Measurements from ENCODE around the gene POLR3K.
A peak's percentile ranks its signal among the peaks of the same experiment; 100 is the strongest.
"Not testable (repeated sequence)": the region's sequence is repeated elsewhere in the genome, so short reads cannot be mapped to it uniquely, and the experiment has no call there.

POLR3K gene

DNA sequence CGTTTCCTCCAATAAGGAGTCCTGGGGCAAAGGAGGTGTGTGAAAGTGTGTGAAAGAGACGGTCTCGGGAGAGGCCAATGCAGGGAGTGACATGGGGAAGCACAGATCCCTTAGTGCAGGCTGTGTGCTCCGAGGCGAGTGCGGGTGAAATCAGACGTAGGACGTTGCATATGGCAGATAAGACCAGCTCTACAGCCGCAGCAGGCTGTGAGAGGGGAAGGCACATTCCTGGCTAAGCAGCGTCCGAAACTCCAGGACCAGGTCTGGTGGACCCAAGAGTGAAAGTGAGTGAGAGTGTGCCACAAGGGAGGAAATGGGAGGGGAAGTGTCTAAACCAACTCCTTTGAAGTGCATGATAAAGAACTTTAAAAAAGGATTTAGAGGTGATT, 11.3 kb downstream of the POLR3K start:
- no peak for DNase-seq

DNA sequence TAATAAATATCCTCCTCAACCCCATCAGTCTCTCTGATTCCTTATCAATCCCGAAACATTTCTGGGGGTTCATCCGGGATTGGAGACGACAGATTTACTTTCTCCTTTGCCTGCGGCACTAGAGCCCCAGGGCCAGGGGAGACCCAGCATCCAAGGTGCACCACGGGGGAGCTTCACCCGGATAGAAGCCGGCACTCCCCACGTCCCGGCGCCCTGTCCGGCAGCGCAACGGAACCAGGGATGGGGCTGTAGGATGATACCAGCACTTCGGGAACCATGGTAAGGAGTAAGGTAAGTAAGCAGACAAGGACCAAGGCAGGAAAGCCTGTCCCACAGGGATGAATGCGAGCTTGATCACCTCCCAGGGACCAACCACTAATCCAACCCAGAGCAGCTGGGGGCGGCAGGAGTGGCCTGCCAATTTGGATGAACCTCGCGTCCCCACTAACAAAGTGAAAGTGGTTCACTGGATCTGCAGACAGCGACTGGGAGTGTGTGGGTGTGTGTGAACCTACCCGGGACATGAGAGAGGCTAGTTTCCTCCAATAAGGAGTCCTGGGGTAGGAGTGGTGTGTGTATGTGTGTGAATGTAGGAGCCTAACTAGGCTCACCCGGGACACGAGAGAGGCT, 11.9 kb downstream of the POLR3K start:
- no peak for DNase-seq

DNA sequence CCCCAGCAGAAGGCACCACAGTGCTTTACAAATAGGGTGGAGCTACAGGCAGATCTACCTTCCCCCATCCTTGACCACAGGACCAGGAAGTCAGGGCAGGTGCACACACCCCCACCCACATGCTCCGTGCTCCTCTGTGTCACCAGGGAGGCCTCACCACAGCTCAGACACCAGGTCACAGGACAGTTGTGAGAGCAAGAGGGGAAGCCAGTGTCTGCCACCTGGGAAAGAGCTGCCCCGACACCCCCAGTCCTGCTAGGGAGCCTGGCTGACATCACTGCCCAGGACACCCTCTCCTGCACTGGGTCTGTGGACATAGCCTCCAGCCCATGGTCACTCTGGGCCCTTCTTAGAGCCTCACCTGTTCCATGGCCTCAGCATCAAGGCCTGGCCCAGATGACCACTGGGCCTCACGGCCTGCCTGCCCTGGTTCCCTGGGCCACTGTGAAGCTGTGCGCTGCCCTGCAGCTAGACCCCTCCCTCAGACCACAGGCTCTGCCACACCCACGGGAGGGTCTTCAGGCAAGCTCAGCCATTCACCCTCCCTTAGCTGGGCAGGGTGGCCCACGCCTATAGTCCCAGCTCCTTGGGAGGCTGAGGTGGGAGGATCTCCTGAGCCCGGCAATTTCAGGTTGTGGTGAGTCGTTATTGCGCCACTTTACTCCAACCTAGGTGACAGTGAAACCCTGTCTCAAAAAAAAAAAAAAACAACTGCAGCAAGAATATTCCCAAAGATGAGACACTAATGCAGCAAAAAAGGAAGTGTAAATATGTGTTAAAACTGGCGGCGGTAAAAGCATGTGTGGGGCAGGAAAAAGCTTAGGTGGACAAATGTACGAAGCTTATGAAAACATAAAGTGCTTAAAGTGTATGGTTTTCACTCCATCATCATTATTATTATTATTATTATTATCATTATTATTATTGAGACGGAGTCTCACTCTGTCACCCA, 14.2 kb downstream of the POLR3K start:
- DNase-seq, result peak; percentile 67 to 84

DNA sequence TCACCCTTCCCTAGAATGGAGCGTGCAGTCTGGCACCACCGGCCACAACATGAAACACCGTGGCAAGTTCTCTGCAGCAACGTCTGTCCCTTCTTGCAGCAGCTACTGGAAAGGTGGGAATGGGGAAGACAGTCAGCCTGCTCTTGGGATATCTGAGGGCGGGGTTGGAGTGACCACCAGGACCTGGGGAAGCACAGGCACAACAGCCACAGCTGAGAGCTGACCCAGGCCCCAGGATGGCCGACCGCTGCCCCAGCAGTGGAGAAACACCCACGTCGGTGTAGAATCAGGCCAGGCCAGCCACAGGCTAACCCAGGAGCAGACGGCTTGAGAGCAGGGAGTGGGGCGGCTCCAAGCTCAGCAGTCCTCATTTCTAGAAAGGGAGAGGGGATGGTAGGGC, 15.2 kb downstream of the POLR3K start:
- DNase-seq, result not testable (repeated sequence)

DNA sequence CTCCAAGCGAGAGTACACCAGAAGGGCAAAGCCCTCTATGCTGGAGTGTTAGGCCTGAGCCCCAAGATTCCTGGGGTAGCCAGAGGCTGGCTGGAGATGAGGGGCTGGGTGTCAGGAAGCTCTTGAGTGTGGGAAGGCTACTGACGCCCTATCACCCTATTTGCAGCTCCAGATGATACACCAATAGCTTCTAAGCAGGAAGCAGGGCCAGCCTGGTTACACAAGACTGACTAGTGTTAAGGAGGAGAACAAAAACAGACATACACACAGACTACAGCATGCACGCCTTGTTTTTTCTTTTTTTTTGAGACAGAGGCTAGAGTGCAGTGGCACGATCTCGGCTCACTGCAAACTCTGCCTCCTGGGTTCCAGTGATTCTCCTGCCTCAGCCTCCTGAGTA, 15.9 kb downstream of the POLR3K start:
- DNase-seq, result peak in 1 of 2 donors; percentile 35

DNA sequence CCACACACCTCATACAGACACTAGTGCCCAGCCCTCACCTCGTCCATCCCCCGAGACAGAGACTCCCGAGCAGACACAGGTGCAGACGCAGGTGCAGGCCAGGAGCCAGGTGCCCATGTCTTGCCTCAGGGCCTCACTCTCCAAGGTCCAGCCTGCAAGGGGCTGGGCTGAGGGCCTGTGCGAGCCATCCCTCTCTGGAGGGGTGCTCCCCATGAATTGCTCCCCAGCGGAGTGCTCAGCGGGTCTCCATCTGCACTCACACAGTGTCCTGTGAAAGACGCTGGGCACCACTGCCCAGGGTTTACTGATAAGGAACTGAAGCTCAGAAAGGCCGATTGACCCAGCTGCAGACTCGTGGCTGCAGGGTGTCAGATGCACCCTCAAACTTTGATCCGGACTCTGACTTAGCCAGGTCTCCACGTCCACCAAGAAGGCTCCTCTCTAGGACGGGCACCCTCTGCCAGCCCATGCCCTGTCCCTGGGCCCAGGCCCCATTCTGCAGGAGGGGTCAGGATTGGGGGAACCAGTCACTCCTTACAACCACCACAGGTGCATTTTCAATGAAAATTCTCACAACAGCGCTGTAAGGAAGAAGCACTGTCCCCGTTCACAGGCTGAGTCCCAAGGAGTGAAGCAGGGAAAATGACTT, 16.9 kb downstream of the POLR3K start:
- no peak for DNase-seq

DNA sequence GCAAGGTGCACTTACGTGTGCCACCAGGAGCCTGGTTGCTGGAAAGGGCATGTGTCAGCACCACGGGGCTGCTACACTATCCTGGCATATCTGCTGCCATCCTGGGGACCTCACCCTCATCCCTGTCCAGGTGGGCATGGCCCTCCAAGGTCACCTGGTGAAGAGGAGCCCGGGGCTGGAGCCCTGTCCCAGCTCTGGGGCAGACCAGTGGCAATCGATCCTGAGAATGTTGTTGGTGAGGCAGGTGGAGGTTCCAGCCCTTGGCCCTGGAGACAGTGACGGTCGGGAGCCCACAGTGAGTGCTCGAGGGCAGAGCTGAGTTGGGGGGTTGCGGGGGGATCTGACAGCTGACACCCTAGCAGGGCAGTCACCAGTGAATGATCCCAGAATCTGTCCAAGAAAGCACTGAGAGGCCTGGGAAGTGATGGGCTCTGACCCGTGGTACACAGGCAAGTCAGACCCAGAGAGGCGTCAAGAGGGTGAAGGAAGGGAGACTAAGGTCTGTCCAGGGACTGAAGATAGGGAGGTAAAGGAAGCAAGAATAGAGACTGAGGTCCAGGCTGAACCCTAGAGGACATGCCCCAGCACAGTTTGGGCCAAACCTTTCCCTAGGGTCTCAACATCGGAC, 17.6 kb downstream of the POLR3K start:
- no peak for DNase-seq

DNA sequence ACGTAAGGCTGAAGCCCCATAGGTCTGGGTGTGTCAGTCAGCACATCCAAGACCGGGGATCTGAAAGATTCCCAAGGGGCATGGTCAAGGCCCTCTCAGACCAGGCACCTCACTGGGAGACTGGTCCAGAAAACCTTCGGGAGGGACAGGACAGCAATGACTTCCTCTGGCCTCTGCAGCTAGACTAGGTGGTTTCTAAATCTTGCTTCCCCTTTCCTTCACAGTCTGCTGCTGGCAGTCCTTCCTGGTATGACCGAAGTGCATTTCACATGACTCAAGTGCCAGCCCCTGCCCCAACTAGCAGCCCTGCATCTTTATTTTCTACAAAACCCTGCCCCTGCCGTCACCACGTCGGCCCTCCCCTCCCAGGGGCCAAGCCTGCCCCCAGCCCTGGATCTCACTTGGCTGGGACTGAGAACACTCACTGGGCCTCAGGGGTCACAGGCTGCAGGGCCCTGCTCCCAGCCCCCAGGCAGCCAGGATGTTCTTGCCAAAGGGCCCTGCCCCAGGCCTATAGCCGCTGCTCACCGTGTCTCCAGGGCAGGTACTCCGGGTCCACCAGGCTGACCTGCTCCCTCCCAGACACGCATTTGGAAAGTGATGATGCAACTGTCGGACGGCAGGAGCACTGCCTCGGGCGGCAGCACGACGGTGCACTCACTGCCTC, 18.3 kb downstream of the POLR3K start:
- DNase-seq, result peak in 1 of 2 donors; percentile 58

DNA sequence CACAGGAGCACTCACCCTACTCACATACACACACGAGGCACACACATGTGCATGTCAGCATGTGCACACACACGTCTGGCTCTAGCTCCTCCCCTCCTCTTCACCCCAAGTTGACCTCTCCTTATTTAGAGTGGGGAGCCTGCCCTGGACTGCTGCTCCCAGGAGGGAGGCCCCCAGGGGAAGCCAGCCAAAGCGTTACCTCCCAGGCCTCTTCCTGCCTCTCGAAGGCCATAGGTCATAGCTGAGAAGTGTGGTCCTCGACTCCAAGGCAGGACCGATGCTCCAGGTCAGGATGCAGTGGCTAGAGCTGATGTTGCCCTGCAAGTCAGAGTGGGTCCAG, 18.8 kb downstream of the POLR3K start:
- DNase-seq, result no peak

DNA sequence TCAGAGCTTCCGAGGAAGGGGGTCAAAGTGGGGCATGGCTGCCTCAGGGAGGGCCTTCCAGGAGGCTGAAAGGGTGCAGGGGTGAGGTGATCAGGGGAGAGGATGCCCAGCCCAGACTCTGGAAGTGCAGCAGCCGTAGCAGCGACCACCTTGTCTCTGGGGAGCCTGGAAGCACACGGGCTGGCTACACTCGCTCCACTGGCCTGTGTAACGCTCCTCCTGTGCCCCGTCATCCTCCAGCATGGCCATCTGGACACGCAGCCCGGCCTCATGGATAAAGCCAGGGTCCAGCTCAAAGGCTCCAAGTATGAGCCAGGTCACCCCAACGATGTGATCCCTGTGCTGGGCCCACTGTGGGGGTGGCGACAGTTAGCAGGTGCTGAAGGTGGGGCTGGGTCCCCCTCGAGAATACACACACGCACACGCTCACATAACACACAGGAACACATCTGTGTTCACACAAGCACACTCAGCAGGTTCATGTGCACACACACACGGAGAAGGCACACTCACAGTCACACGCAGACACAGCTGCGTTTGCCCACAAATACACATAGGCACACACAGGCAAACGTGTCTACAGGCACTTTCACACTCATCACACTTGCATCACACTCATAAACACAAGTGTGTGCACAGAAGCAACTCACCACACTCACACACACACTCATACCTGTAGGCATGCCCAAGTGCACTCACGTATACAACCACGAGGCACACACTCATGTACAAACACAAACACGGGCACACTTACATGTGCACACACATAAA, 19.3 kb downstream of the POLR3K start:
- DNase-seq, result no peak

DNA sequence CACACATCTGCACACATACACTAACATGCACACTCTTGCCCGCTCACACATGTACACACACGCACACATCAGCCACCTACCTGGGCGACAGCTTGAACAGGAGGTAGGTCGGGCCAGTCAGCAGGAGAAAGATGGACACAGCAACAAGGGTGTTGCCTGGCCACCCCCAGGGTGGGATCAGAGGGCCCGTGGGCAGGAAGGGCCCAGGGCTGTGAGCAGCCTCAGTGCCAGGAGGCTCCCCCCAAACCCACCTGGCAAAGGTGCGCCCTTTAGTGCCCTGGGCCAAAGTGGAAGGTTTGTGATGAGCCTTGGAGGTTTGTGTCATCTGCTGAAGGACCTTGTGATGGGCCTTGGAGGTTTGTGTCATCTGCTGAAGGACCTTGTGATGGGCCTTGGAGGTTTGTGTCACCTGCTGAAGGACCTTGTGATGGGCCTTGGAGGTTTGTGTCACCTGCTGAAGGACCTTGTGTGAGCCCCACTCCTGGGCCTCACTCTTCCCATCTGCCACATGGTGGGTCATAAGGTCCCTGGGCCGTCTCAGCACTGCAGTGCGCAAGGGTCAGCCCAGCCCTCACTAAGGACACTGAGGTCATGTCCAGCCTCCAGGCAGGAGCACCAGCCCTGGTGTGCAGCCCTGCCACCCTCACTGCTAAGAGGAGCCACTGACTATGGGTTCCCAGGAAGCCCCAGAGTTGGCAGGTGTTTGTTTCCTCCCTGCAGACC, 20.1 kb downstream of the POLR3K start:
- not testable (repeated sequence) for DNase-seq

DNA sequence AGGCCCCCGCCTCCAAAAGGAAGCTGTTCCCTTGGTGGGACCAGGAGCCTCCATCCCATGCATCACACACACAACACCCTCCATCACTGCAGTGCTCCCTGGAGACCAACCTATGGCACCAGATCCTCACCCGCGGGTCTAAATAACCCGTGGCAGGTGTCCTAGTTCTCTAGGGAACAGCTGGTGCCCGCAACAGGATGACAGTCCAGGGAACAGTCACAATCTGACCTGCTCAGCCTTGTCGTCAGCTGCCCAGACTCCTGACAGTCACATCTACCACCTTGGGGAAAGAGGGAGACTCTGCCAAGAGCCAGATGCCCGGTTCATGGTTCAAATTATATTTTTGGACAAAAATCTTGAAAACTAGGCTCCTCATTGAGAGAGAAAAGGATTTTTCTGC, 22.8 kb downstream of the POLR3K start:
- not testable (repeated sequence) for DNase-seq

DNA sequence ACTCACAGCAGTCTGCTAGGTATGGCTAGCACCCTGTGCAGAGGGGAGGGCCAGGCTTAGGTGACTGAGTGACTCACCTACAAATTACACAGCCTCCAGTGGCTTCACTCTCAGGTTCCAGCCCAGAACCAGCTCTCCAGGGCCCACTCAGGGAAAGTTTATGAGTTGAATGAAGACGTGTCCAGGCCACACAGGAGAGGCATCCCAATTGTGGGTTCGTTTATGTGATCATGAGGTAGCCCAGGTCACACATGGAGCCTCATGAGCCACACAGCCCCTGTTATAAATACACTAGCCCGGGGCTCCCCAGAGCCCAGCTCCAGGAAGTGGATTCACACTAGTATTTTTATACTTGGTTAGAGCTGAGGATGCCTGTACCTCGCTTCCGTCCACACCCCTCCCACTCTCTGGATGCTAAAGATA, 27.5 kb downstream of the POLR3K start:
- not testable (repeated sequence) for DNase-seq

DNA sequence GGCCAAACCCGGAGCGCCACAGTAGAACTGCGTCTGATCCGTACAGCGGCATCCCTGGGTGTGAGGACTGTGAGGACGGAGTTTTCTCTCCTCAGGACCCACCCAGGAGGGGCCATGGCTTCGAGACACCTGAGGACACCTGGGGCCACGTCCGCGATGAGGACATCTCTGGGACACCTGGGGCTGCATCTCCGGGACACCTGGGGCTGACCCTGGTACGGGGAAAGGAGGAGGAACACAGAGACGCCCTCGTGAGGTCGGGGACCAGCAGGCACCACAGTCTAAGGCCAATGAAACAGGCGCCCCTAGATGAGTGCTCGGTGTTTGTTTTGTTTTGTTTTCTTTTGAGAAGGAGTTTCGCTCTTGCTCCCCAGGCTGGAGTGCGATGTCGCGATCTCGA, 29.3 kb downstream of the POLR3K start:
- not testable (repeated sequence) for DNase-seq

DNA sequence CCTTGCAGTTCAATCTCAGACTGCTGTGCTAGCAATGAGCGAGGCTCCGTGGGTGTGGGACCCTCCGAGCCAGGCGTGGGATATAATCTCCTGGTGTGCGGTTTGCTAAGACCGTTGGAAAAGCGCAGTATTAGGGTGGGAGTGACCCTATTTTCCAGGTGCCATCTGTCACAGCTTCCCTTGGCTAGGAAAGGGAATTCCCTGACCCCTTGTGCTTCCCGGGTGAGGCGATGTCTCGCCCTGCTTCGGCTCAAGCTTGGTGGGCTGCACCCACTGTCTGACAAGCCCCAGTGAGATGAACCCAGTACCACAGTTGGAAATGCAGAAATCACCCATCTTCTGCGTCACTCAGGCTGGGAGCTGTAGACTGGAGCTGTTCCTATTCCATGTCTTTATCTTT, 32.5 kb downstream of the POLR3K start:
- not testable (repeated sequence) for DNase-seq

DNA sequence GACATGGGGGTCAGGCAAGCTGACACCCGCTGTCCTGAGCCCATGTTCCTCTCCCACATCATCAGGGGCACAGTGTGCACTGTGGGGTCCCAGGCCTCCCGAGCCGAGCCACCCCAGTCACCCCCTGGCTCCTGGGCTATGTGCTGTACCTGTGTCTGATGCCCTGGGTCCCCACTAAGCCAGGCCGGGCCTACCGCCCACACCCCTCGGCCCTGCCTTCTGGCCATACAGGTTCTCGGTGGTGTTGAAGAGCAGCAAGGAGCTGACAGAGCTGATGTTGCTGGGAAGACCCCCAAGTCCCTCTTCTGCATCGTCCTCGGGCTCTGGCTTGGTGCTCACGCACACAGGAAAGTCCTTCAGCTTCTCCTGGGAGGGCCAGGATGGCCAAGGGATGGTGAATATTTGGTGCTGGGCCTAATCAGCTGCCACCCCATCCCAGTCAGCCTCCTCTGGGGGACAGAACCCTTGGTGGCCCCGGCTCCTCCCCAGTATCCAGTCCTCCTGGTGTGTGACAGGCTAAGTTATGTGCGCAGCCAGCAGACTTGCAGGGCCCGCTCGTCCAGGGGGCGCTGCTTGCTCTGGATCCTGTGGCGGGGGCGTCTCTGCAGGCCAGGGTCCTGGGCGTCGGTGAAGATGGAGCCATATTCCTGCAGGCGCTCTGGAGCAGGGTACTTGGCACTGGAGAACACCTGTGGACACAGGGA, 36.2 kb downstream of the POLR3K start:
- not testable (repeated sequence) for DNase-seq

DNA sequence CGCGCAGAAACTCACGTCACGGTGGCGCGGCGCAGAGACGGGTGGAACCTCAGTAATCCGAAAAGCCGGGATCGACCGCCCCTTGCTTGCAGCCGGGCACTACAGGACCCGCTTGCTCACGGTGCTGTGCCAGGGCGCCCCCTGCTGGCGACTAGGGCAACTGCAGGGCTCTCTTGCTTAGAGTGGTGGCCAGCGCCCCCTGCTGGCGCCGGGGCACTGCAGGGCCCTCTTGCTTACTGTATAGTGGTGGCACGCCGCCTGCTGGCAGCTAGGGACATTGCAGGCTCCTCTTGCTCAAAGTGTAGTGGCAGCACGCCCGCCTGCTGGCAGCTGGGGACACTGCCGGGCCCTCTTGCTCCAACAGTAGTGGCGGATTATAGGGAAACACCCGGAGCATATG, 42.6 kb downstream of the POLR3K start:
- DNase-seq, result peak; percentile 93

DNA sequence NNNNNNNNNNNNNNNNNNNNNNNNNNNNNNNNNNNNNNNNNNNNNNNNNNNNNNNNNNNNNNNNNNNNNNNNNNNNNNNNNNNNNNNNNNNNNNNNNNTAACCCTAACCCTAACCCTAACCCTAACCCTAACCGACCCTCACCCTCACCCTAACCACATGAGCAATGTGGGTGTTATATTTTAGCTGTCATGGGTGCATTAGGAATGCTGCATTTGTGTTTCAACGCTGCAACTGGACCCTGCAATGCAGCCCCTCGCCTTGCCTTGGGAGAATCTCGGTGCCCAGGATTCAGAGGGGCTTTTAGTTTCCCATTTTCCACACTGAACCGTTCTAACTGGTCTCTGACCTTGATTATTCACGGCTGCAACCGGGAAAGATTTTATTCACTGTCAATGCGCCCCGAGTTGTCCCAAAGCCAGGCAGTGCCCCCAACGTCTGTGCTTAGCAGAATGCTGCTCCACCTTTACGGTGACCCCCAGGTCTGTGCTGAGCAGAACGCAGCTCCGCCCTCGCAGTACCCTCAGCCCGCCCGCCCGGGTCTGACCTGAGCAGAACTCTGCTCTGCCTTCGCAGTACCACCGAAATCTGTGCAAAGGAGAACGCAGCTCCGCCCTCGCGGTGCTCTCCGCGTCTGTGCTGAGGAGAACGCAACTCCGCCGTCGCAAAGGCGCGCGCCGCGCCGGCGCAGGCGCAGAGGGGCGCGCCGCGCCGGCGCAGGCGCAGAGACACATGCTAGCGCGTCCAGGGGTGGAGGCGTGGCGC, 43.3 kb downstream of the POLR3K start:
- no peak for DNase-seq

Data from CD4-positive, alpha-beta T cell treated with Interleukin-1 beta for 1 hour (primary cell).